Epidermal melanocyte (primary cell): Measurements from ENCODE around the gene PDLIM1.
"Not testable (repeated sequence)": the region's sequence is repeated elsewhere in the genome, so short reads cannot be mapped to it uniquely, and the experiment has no call there.

Experiments
- DNase-seq: peaks from one replicate; pipeline ENCODE4 v3.0.0; 2011; ENCODE audit warnings: low spot score; ENCODE audit not compliant: insufficient read length

Gene PDLIM1

GRCh38 chr10:95211606-95212279 is 79.1 kb downstream of the PDLIM1 start:
- no peak for DNase-seq

- no peak for DNase-seq
Measured at GRCh38 chr10:95209509-95210127, 81.2 kb downstream of the PDLIM1 start.

- no peak for DNase-seq
Measured at GRCh38 chr10:95208702-95209391, 82.0 kb downstream of the PDLIM1 start.

- DNase-seq, result not testable (repeated sequence)
Measured at GRCh38 chr10:95202865-95203264, 87.9 kb downstream of the PDLIM1 start.

- no peak for DNase-seq
Measured at GRCh38 chr10:95201736-95202135, 89.1 kb downstream of the PDLIM1 start.

DNA sequence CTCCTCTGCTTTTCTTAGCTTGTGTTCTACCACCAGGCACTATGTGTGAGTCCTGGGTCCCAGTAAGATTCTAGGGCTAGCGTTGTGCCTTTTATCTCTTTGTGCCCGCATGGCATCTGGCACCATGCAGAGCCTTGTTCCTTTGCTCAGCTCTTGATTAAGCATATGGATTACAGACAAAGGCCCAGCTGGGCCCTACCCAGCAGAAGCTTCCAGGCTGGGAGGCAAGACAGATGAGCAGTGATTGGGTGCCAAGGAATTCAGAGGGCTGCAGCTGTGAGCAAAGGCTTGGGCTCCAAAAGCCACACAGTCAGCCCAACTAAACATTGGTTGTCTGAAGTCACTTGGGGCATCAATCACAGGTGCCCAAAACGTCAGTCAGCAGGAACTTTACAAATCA is 94.8 kb downstream of the PDLIM1 start:
- no peak for DNase-seq

- DNase-seq, result no peak
Measured at GRCh38 chr10:95193944-95194343, 96.9 kb downstream of the PDLIM1 start, which contains the start of gene ACSM6. ACSM6 (plus strand) TSS chr10:95194238; CDS start chr10:95194486, 248 bp downstream.

- DNase-seq, result no peak
Measured at GRCh38 chr10:95188593-95188992, 102.2 kb downstream of the PDLIM1 start.

GRCh38 chr10:95187617-95188016 is 103.2 kb downstream of the PDLIM1 start:
- no peak for DNase-seq
